Ramos (cell line): ENCODE results near the gene STXBP6.

Experiments used
- in situ Hi-C: fragments of 300-500 bp; cut with MboI; formaldehyde crosslinking; loops from one replicate; pipeline ENCODE4 v1.14.3; 2022; ENCODE audit warnings: low sequenced_read_pairs; ENCODE audit not compliant: unreplicated experiment

The STXBP6 gene

DNA sequence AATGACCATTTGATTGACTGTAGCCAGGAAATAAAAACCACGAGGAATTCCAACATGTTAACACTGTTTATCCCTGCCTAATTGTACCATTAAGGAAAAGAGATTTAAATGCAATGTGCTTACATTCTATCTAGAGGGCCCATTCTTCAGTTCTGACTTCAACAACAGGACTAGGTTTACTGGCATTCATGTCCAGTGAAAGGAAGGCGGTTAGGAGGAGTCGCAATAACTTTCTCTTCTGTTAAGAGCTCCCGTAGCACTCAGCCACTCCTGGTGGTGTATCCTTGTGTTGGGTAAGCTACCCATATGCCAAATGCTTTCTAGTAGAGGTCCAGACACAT, 154.7 kb downstream of the STXBP6 start:
- in situ Hi-C loops = no loop called here

DNA sequence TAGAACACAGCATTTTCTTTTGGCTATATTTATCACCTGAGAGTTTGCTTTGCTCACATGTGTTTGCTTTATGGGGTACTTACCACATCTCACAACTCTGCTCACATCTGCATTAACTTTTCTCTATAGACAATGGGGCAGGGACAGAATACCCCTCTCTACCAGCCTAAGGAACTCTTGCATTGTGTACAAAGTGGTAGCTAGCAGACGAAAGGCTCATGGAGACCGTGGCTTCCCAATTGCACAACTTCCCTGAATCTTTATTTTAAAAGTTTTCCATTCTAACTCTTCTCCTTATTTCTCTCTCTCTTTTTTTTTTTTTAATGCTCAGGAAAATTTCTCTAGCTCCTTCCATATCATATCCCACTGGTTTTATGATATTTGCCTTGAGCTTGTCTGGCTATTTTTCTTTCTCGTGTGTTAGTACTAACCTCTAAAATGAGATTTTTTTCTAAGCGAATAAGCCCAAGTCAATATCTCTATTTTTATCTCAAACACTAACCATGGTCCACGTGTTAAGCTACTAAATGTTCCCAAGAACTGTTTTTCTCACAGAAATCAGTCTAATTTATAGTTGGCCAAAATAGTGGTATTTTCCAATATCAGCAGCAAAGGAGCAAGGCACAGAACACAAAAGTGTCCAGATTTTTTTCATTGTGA, 155.2 kb downstream of the STXBP6 start:
- in situ Hi-C loops = no loop called here

DNA sequence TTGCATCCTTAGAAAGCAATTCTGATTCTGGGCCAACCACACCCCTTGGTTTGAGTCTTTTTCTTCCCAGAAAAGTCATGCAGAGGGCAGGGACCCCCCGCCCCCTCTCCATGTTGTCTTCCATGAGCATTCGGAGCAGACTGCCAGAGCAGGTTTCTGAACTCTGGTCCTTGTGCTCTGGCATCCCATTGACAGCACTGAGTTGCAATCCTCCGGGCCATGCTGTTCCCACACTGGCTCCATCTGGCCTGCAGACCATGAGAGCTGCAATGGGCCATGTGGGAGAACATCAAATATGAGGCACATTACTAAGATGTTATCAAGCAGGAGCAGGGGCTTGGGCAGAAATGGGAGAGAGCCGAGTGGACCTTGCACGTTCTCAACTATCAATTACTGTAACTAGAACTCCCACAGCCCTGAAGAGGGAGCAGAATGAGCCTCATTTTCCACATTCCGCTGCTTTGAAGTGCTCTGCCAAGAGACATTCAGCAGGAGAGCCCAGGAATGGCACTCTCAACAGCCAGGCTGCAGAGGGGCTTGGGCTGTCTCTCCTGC, 157.4 kb downstream of the STXBP6 start:
- in situ Hi-C loops = no loop called here

DNA sequence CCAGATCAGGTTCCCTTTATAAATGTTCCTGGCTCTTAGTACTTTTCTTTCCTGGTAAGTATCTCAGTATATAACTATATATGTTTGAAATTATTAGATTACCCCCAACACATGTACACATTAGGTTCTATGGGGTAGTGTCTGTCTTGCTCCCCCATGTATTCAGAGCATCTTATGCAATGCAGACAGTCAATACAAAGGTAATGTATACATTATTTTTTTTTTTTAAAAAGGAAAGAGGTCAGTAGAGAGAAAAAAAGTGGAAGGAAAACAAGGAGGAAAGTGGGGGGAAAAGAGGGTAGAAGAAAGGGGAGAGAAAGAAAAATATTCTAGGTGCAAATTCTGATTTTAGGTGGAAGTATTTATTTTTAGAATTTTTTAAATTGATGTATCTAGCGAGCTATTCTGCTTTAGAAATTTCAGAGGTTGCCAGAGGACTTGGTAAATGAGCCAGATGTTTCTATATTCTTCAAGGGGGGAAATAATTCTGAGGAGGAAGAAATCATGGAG, 157.9 kb downstream of the STXBP6 start:
- in situ Hi-C loops = no loop called here

DNA sequence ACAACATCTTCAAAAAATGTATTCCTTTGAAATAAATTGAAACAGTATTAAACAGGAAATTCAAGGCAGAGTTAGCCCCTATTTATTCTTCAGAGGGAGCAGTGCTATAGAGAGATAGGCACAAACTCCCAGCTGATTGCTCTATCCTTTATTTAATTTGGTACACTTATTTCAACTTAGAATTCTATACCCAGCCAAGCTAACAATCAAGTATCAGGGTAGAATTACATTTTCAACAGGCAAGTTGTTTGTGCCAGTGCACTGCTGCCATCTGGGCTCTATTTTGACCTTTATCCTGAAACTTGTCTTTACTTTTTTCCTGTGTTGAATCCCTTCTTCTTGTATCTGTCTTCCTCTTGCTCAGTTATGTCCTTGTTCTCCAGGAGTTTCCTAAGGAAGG, 159.2 kb downstream of the STXBP6 start:
- in situ Hi-C loops = no loop called here

DNA sequence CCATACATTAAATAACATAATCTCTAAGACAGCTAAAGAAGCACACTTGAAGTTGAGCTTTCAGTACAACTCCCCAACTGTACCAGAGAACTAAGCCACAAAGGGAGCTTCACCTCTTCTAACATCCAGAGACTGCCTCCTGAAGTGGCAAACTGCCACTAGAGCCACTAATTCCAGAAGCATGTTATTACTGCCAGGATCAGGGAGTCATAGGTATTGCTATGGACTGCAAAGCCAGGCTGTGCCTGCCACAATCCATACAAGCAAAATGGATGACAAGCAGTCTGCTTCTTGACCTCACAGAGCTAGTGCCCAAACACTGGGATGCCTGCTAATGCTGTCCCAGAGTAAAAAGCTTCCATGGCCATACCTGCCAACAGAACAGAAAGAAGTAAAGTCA, 160.1 kb downstream of the STXBP6 start:
- in situ Hi-C loops = no loop called here

DNA sequence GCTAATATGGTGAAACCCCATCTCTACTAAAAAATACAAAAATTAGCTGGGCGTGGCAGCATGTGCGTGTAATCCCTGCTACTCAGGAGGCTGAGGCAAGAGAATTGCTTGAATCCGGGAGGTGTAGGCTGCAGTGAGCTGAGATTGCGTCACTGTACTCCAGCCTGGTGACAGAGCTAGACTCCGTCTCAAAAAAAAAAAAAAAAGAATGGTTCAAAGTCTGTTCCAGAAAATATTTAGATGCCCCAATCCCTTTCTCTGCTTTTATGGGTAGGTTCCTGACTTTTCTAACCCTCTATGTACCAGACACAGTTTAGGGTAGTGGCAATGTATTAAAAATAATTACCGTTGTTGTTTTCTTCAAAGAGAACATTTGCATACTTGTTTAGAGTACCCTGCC, 161.4 kb downstream of the STXBP6 start:
- in situ Hi-C loops = no loop called here

DNA sequence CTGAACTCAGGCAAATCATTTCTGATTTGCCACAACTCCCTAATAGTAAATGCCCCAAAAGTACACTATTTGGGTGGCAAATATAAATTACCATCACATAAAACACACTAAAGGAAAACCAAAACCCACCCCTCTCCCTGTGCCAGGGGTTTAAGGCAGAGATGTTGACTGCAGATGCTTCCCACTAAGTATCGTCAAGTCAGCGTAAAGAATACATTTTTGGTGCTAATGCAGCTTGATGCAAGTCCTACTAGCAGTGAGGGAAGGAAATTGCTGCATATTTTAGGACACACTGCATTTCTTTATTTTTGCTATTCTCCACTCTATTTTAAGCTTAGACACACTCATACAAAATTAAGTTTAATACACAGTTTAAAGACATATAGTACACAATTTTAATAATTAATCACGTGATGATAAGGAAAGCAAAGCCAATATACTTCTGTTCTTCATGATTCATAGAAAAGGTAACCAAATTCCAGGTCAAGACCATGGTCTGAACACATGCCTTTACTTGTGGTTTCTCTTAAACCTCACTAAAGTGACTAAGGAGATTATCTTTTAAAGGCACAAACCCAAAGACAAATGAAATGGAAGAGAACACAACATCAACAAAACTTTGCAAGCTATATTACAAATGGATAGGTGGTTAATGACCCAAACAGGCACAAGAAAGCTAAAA, 162.2 kb downstream of the STXBP6 start:
- in situ Hi-C loops = no loop called here

DNA sequence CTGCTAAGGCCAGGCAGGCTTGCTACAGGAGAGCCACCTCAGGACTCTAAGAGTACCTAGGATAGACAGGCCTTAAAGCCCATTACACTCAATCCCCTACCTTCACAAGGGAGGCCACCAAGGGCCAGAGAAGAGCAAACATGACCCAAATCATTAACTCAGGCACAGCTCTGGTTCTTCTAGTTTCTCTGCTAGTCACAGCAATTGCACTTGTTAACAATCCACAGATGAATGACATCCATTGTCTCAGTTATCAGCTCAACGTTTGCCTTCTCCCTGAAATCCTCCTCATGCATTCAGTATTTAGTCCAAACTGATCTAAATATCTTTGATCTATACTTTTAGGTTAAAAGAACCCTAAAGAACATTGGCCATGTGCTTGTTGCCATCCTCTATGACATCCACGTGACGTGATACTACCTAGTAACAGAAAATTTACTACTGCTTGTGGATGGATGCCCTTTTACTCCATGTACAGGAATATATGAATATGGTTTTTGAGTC, 164.5 kb downstream of the STXBP6 start:
- in situ Hi-C loops = no loop called here

DNA sequence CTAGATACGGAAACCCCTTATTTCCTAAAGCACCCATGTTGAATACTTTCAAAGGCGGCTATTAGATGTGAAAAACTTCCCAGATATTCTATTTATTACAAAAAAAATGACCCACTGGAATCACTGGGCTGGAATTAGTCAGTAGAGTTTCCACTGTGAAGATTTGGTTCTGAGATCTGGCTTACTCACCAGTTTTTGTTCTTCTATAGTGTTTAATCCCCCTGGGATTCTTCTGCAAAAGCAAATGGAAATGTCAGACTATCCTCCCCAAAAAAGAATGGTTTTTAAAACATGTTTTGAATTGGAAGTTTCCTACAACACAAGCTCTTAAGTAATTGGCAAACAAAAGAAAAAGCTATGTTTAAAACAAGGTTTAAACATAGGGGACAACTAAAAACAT, 166.4 kb downstream of the STXBP6 start:
- in situ Hi-C loops = no loop called here

DNA sequence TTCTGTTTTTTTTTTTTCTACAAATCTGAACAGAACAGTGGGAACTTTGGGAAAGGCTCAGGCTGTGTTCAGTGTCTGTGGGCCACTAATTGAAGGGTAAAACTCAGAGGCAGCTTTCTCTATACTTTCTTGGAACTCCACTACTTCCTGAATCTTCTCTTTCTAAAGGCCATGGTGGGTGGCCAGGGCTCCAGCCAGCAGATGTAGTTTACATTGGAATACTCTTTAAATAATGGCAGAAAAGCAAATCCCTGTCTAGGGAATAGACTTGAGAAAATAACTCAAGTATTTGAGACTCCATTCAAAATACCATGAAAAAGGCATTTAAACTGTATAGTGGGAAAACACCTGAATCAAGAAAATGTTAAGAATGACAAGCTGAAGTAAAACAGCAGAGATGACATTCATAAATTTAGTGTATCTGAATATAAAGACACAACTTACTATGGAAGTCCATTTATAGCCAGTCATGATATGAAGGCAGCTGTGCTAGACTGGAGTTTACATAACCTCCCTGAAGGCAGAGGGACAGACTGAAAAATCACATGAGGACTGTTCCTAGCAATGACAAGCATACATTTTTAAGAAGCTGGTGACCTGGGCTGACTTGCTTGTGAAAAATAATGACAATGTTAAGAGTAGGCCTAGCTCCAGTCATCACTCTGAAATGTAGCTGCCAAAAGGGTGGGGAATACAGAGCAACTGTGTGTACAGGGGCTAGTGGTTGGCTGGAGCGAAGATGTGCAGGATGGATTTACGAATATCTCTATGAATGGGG, 168.6 kb downstream of the STXBP6 start:
- in situ Hi-C loops = no loop called here

DNA sequence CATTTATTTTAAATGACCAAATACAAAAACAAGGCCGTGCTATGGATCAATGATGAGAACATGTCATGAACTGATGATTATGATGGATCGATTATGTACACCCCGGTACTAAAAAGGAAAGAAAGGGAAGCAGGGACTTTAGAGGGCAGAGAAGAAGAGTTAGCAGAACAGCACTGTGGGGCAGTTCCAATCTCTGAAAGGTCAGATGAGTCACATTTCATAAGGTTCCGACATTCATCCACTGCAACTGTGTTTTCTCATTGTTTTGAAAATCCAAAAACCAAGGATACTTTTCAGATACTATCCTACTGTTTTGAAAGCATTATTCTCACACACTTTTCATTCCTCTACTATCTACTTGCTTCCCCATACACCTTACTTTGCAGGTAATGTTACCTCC, 169.3 kb downstream of the STXBP6 start:
- in situ Hi-C loops = no loop called here

DNA sequence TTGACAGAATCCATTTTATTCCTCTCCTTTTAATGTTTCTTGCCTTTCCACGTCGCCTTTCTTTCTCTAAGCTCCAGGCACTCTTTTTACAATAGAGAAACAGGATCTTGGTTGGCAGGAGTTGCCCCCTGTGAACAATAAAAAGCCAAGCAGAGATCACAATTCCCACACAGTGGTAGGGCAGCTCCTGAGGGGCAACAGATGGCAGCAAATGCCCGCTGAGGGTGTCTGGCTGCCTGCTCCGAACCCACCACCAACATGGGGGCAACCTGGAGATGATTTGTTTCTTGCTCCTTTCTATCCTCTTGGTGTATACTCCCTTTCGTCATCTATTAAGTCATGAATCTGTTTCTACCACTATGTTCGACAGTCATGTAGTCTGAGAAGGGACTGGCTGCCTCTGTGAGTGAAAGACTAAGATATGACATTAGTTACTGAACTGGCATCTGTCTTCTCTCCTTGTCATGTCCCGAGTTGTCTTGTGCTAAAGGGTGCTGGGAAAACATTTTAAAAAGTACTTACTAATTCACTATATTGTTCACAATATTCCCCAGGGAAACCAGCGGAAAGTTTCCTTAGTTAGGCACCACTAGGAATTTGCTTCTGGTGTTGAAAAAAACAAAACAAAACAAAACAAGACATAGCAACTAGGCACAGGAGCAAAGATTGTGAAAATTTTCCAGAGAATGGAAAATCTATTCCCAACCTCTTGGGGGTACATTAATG, 170.1 kb downstream of the STXBP6 start:
- in situ Hi-C loops = no loop called here

DNA sequence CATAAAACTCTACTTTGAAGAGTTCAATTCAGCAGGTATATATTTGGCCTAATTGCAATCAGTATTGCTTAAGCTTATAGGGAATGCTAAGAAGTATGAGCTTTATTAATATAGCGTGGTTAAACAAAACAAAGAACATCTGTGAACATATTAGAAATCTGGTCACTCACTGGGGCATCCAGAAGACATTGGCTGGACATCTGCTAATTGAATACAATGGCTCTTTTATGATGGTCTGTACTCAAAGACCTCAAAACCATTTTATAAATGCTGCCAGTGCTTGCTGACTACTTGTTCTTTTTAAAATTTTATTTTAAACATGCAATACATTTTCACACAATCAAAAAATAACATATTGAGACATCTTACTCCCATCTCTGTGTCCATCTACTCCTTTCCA, 173.0 kb downstream of the STXBP6 start:
- in situ Hi-C loops = no loop called here

DNA sequence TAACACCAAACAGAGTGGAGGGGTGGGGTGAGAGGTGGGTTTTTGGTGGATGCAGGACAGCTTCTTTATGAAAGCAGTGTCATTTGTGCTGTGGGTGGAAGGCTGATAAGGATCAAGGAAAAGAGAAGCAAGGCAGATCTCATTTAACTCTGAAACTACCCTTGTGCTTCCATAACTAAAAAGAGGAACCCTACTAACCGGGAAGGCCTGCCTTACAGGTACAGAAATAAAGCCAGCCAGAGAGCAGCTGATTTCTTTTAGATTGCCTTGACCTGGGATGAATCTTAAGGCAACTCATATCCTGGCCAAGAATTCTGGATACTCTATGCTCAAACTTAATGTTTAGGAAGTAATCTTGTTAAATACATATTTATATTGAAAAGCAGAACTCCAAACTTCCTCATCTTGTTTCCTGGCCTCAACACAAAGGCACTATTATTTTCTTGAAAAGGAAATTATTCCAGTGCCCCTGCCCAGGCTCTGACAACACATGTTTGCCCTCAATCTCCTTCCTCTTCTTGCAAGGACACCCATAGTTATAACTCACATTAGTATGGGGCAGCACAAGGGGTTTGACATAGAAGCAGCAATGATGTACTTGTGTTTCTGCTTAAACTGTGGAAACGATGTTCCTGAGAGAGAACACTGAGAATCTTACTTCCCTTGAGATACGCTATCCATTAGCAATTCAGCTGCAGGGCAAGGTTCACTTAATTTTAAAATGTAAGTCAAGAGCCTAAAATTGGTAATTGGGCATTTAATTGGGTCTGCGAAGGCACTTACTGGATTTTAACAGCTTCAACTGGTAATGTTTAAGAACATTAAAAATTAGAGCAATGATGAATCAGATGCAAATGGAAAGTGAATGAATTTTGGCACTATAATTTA, 173.7 kb downstream of the STXBP6 start:
- in situ Hi-C loops = no loop called here

DNA sequence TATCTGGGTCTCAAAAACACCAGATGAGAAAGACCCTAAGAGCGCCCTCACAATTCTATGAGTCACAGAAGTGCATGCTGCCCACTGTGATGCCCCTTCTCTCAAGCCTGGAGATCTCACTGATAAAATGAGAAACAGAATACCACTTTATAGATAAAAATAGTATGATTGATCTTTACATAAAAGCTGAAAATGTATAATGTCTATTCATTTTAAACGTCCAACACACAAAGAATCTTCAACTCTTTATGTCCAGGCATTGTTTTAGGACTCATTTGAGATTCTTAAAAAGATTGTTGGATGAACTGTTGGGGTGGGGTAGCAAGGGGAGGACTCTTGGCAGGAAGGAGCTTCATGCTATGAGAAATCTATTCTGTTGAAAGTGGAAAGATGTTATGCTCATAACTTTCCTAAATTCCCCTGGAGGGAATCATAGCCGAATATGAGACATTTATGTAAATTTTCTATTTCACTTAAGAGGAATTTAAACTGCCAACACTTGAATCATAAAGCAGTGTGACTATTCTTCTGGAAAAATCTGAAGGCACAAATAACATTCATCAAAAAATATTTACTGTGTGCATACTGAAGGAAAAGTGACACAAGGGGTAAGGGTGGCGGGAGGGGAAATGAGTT, 174.6 kb downstream of the STXBP6 start:
- in situ Hi-C loops = no loop called here

DNA sequence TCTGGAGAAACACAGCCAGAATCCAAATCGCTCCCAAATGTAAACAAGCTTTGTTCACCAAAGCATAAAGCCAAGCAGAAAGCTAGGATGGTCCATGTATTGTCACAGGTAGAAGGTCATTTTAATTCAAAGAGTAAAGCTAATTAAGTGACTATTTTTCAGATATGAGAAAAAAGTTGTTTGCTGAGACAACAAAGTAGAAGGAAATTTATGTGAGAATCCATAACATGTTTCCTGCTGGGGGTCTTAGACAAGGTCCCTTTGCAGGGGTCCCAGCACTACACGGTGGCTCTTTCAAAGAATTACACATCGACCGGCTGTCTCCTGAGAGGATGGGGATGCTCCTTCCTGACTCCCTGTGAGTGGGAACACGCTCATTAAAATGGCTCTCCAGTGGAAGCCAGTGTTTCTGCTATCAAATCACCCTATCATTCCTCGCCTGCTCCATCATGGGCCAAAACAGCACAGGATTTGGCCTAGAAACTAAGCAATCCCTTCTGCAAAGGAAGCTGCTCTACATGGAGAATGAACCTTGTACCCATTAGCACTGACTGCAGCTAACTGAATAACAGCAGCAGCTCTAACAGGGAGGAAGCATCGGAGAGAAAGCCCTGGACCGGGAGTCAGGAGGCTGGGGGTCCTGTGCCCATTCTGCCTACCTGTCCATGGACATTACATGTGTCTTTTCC, 175.3 kb downstream of the STXBP6 start:
- in situ Hi-C loops = no loop called here

DNA sequence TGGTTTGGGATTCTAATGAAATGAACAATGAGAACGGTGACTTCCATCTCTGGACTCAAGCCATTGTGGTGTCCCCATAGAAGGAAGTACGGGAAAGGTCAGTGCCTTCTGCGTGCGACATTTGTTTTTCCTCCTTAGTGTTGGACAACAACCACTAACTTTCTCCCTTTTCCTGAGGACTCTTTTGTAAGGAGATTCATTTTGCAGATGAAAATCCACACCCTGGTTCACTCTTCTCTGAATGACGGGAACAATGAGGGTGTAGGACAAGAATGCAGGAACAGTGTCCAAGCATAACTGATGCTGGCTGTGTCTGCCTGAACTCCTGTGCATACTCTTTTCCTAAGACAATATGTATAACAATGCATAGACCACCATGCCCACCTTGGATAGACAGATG, 176.4 kb downstream of the STXBP6 start:
- in situ Hi-C loops = no loop called here
